SK-N-SH treated with all-trans-retinoic acid at 6 μM for 48 hours (cell line): Measurements from ENCODE around the gene SRGN.

ENCODE experiments used
- ATAC-seq: fragments of 200-7000 bp; cut with Tn5 transposase; 3 replicates; pipeline ENCODE4 v1.9.1; 2020; ENCODE audit warnings: mild to moderate bottlenecking, moderate library complexity
- ARNTL ChIP-seq: fragments of 450-650 bp; formaldehyde crosslinking; IDR thresholded peaks from 2 replicates; pipeline ENCODE4 v1.5.0; 2020; ENCODE audit warnings: low read depth, mild to moderate bottlenecking, moderate library complexity, borderline replicate concordance
- BACH2 ChIP-seq: fragments of 250-450 bp; sonication (Bioruptor Pico); IDR thresholded peaks from 2 replicates; pipeline ENCODE4 v1.9.0; 2021; ENCODE audit warnings: mild to moderate bottlenecking, borderline replicate concordance
- CSDC2 ChIP-seq: fragments of 250-450 bp; sonication (Bioruptor Pico); IDR thresholded peaks from 2 replicates; pipeline ENCODE4 v1.5.0; 2020; ENCODE audit warnings: mild to moderate bottlenecking, moderate library complexity
- ESRRG ChIP-seq: fragments of 250-450 bp; sonication (Bioruptor Pico); IDR thresholded peaks from 2 replicates; pipeline ENCODE4 v1.6.1; 2021; ENCODE audit warnings: mild to moderate bottlenecking
- GLIS3 ChIP-seq: fragments of 250-450 bp; sonication (Bioruptor Pico); IDR thresholded peaks from 2 replicates; pipeline ENCODE4 v1.5.0; 2020; ENCODE audit warnings: mild to moderate bottlenecking, moderate library complexity
- ISL1 ChIP-seq: fragments of 250-450 bp; sonication (Bioruptor Pico); IDR thresholded peaks from 2 replicates; pipeline ENCODE4 v2.1.2; 2022; ENCODE audit warnings: mild to moderate bottlenecking, moderate library complexity
- OSR1 ChIP-seq: fragments of 250-450 bp; sonication (Bioruptor Pico); IDR thresholded peaks from 2 replicates; pipeline ENCODE4 v1.8.0; 2022; ENCODE audit warnings: moderate library complexity, mild to moderate bottlenecking, inconsistent platforms
- PPARA ChIP-seq: fragments of 250-450 bp; sonication (Bioruptor Pico); IDR thresholded peaks from 2 replicates; pipeline ENCODE4 v1.5.0; 2020; ENCODE audit warnings: mild to moderate bottlenecking, borderline replicate concordance
- RARB ChIP-seq: fragments of 250-450 bp; sonication (Bioruptor Pico); IDR thresholded peaks from 2 replicates; pipeline ENCODE4 v1.8.0; 2021; ENCODE audit warnings: mild to moderate bottlenecking, moderate library complexity
- SNAI2 ChIP-seq: fragments of 250-450 bp; sonication (Bioruptor Pico); IDR thresholded peaks from 2 replicates; pipeline ENCODE4 v1.5.0; 2020; ENCODE audit warnings: mild to moderate bottlenecking, moderate library complexity
- TCF4 ChIP-seq: fragments of 250-450 bp; sonication (Bioruptor Pico); IDR thresholded peaks from 2 replicates; pipeline ENCODE4 v1.8.0; 2021; ENCODE audit warnings: mild to moderate bottlenecking, moderate library complexity, borderline replicate concordance
- TOX ChIP-seq: fragments of 250-450 bp; sonication (Bioruptor Pico); IDR thresholded peaks from 2 replicates; pipeline ENCODE4 v1.8.0; 2021; ENCODE audit warnings: mild to moderate bottlenecking, moderate library complexity, borderline replicate concordance
- ZC3H10 ChIP-seq: fragments of 250-450 bp; sonication (Bioruptor Pico); IDR thresholded peaks from 2 replicates; pipeline ENCODE4 v1.5.1; 2021; ENCODE audit warnings: mild to moderate bottlenecking, moderate library complexity
- ZFP3 ChIP-seq: fragments of 250-450 bp; sonication (Bioruptor Pico); IDR thresholded peaks from 2 replicates; pipeline ENCODE4 v1.5.0; 2020; ENCODE audit warnings: mild to moderate bottlenecking, moderate library complexity
- ZFP30 ChIP-seq: fragments of 450-650 bp; formaldehyde crosslinking; IDR thresholded peaks from 2 replicates; pipeline ENCODE4 v1.5.0; 2022; ENCODE audit warnings: mild to moderate bottlenecking, moderate library complexity
- ZNF565 ChIP-seq: fragments of 450-650 bp; formaldehyde crosslinking; conservative IDR thresholded peaks from 2 replicates; pipeline ENCODE4 v1.5.0; 2020; ENCODE audit warnings: low read depth, mild to moderate bottlenecking, moderate library complexity
- ZNF70 ChIP-seq: fragments of 450-650 bp; formaldehyde crosslinking; IDR thresholded peaks from 2 replicates; pipeline ENCODE4 v1.5.0; 2020; ENCODE audit warnings: mild to moderate bottlenecking, moderate library complexity
- TF ChIP-seq, protein P1 (sequence below): fragments of 250-450 bp; sonication (Bioruptor Pico); IDR thresholded peaks from 2 replicates; pipeline ENCODE4 v1.8.0; 2020; ENCODE audit warnings: mild to moderate bottlenecking, moderate library complexity, borderline replicate concordance
- TF ChIP-seq, protein P2 (sequence below): fragments of 250-450 bp; sonication (Bioruptor Pico); IDR thresholded peaks from 2 replicates; pipeline ENCODE4 v1.5.1; 2020; ENCODE audit warnings: low read depth, mild to moderate bottlenecking, moderate library complexity
- TF ChIP-seq, protein P3 (sequence below): fragments of 250-450 bp; sonication (Bioruptor Pico); IDR thresholded peaks from 2 replicates; pipeline ENCODE4 v1.5.0; 2020; ENCODE audit warnings: mild to moderate bottlenecking, moderate library complexity
- TF ChIP-seq, protein P4 (sequence below): fragments of 250-450 bp; sonication (Bioruptor Pico); IDR thresholded peaks from 2 replicates; pipeline ENCODE4 v1.8.0; 2021; ENCODE audit warnings: low read depth, mild to moderate bottlenecking, moderate library complexity, borderline replicate concordance

The SRGN gene

DNA sequence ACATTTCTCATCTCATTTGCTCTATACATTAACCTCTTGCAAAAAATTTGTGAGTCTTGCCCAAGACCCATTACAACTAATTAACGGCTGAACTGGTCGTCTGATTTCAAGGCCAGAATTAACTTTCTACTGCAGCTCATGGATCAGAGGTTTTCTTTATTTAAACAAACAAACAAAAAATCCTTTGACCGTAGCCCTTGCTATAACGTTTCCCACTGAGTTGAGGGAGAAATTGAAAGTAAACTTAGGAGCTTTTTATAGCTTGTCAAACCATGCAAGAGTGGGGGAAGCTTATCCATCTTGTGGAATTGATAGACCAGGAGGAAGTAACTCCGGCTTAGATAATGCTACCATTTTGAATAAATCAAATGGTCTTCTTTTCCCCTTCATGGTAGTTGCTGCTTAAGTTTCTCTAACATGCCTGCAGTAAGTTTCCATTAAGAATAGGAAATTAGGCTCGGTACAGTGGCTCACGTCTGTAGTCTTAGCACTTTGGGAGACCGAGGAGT is 3.3 kb downstream of the SRGN start:
- no peak for ATAC-seq
- TF ChIP-seq PPARA (CRISPR knock-in tag), result no peak
- TF ChIP-seq BACH2 (CRISPR knock-in tag), result no peak
- TF ChIP-seq ZFP3, result no peak
- TF ChIP-seq ZC3H10 (CRISPR knock-in tag), result no peak
- TF ChIP-seq, protein P1, sequence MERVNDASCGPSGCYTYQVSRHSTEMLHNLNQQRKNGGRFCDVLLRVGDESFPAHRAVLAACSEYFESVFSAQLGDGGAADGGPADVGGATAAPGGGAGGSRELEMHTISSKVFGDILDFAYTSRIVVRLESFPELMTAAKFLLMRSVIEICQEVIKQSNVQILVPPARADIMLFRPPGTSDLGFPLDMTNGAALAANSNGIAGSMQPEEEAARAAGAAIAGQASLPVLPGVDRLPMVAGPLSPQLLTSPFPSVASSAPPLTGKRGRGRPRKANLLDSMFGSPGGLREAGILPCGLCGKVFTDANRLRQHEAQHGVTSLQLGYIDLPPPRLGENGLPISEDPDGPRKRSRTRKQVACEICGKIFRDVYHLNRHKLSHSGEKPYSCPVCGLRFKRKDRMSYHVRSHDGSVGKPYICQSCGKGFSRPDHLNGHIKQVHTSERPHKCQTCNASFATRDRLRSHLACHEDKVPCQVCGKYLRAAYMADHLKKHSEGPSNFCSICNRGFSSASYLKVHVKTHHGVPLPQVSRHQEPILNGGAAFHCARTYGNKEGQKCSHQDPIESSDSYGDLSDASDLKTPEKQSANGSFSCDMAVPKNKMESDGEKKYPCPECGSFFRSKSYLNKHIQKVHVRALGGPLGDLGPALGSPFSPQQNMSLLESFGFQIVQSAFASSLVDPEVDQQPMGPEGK, result no peak
- no peak for TF ChIP-seq SNAI2 (CRISPR knock-in tag)
- TF ChIP-seq, protein P2, sequence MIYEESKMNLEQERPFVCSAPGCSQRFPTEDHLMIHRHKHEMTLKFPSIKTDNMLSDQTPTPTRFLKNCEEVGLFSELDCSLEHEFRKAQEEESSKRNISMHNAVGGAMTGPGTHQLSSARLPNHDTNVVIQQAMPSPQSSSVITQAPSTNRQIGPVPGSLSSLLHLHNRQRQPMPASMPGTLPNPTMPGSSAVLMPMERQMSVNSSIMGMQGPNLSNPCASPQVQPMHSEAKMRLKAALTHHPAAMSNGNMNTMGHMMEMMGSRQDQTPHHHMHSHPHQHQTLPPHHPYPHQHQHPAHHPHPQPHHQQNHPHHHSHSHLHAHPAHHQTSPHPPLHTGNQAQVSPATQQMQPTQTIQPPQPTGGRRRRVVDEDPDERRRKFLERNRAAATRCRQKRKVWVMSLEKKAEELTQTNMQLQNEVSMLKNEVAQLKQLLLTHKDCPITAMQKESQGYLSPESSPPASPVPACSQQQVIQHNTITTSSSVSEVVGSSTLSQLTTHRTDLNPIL, result no peak
- TF ChIP-seq TCF4 (CRISPR knock-in tag), result no peak
- TF ChIP-seq ESRRG, result no peak
- TF ChIP-seq OSR1 (CRISPR knock-in tag), result no peak
- TF ChIP-seq, protein P3, sequence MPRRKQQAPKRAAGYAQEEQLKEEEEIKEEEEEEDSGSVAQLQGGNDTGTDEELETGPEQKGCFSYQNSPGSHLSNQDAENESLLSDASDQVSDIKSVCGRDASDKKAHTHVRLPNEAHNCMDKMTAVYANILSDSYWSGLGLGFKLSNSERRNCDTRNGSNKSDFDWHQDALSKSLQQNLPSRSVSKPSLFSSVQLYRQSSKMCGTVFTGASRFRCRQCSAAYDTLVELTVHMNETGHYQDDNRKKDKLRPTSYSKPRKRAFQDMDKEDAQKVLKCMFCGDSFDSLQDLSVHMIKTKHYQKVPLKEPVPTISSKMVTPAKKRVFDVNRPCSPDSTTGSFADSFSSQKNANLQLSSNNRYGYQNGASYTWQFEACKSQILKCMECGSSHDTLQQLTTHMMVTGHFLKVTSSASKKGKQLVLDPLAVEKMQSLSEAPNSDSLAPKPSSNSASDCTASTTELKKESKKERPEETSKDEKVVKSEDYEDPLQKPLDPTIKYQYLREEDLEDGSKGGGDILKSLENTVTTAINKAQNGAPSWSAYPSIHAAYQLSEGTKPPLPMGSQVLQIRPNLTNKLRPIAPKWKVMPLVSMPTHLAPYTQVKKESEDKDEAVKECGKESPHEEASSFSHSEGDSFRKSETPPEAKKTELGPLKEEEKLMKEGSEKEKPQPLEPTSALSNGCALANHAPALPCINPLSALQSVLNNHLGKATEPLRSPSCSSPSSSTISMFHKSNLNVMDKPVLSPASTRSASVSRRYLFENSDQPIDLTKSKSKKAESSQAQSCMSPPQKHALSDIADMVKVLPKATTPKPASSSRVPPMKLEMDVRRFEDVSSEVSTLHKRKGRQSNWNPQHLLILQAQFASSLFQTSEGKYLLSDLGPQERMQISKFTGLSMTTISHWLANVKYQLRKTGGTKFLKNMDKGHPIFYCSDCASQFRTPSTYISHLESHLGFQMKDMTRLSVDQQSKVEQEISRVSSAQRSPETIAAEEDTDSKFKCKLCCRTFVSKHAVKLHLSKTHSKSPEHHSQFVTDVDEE (CRISPR knock-in tag), result no peak
- no peak for TF ChIP-seq RARB (CRISPR knock-in tag)
- TF ChIP-seq ARNTL (CRISPR knock-in tag), result no peak
- TF ChIP-seq GLIS3 (CRISPR knock-in tag), result no peak
- TF ChIP-seq ZNF70 (CRISPR knock-in tag), result no peak
- TF ChIP-seq ISL1 (CRISPR knock-in tag), result no peak
- no peak for TF ChIP-seq CSDC2 (CRISPR knock-in tag)
- TF ChIP-seq ZNF565, result no peak
- TF ChIP-seq, protein P4, sequence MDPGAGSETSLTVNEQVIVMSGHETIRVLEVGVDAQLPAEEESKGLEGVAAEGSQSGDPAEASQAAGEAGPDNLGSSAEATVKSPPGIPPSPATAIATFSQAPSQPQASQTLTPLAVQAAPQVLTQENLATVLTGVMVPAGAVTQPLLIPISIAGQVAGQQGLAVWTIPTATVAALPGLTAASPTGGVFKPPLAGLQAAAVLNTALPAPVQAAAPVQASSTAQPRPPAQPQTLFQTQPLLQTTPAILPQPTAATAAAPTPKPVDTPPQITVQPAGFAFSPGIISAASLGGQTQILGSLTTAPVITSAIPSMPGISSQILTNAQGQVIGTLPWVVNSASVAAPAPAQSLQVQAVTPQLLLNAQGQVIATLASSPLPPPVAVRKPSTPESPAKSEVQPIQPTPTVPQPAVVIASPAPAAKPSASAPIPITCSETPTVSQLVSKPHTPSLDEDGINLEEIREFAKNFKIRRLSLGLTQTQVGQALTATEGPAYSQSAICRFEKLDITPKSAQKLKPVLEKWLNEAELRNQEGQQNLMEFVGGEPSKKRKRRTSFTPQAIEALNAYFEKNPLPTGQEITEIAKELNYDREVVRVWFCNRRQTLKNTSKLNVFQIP, result no peak
- TF ChIP-seq ZFP30 (CRISPR knock-in tag), result no peak

DNA sequence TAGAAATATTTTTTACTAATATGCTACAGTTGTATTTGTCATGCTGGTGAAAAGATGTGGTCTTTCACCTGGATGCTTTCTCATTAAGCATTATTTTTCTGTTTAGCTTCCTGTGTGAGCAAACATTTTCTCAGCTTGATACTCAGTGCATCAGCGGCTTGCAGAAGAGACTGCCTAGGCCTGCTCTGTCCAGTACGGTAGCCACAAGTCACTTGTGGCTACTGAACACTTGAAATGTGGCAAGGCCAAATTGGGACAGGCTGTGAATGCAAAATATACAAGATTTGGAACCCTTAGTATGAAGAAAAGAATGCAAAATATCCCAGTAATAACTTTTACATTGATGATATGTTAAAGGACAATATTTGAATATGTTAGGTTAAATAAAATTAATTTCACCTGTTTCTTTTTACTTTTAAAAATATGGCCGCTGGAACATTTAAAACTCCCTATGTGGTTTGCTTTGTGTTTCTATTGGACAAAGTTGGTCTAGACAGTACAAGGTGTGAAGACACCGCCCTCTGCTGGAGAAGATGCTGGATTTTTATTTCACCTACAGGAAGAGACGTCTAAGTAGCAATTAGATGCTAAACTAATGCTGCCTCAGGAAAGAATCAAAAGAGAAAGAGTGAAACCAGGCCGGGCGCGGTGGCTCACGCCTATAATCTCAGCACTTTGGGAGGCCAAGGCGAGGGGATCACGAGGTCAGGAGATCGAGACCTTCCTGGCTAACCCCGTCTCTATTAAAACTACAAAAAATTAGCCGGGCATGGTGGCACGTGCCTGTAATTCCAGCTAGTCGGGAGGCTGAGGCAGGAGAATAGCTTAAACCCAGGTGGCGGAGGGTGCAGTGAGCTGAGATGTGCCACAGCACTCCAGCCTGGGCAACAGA is 5.3 kb downstream of the SRGN start:
- no peak for TF ChIP-seq RARB (CRISPR knock-in tag)
- ATAC-seq, result peak; percentile 98

DNA sequence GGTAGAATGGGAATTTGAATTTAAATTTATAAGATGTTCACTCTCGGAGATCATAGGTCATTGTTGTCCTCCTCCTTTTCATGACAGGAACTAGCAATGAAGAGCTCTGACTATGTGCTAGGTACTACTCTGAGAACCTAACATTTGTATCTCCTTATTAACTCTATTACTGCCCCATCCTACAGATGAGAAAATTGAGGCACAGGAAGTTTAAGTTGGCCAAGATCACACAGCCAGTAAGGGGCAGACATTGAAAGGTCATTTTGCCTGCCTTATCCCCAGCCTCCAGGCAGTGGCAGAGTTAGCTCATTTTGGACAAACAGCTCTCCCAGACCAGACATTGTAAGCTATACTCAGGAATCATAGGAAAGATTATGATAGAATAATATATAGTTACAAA is 6.0 kb downstream of the SRGN start:
- ATAC-seq, result peak; percentile 76
- TF ChIP-seq ZNF70 (CRISPR knock-in tag) (no peak), SNAI2 (CRISPR knock-in tag) (no peak), ZNF565 (no peak), OSR1 (CRISPR knock-in tag) (no peak), PPARA (CRISPR knock-in tag) (no peak), CSDC2 (CRISPR knock-in tag) (no peak), ZFP30 (CRISPR knock-in tag) (no peak), ARNTL (CRISPR knock-in tag) (no peak), TCF4 (CRISPR knock-in tag) (no peak), ESRRG (no peak), ISL1 (CRISPR knock-in tag) (no peak), GLIS3 (CRISPR knock-in tag) (no peak), TOX (CRISPR knock-in tag) (no peak), ZC3H10 (CRISPR knock-in tag) (no peak)
- TF ChIP-seq, protein P2, result no peak
- TF ChIP-seq, protein P3 (CRISPR knock-in tag), result no peak
- TF ChIP-seq, protein P1, result no peak
